TTC549 (cell line): ENCODE results near the gene ILKAP.

Source experiments
- FAIRE-seq: peaks from 2 replicates; lab custom pipeline; 2012; peaks lifted over from hg19 to GRCh38; lab: Jason Lieb, UNC

ILKAP gene

GRCh38 chr2:238237431-238238135 lies 34.1 kb upstream of the ILKAP start:
- no peak for FAIRE-seq

GRCh38 chr2:238236571-238236970 lies 33.1 kb upstream of the ILKAP start:
- FAIRE-seq = no peak

- FAIRE-seq = no peak
Measured at GRCh38 chr2:238235856-238236255, 32.4 kb upstream of the ILKAP start.

GRCh38 chr2:238235331-238235732 lies 31.8 kb upstream of the ILKAP start:
- FAIRE-seq = no peak

GRCh38 chr2:238233625-238234024 lies 30.1 kb upstream of the ILKAP start:
- FAIRE-seq = no peak

GRCh38 chr2:238231809-238232208 lies 28.3 kb upstream of the ILKAP start:
- no peak for FAIRE-seq

GRCh38 chr2:238231251-238231793 lies 27.8 kb upstream of the ILKAP start:
- FAIRE-seq = no peak

GRCh38 chr2:238230699-238231098 lies 27.2 kb upstream of the ILKAP start:
- no peak for FAIRE-seq

GRCh38 chr2:238228700-238229099 lies 25.2 kb upstream of the ILKAP start:
- no peak for FAIRE-seq

- no peak for FAIRE-seq
Measured at GRCh38 chr2:238227587-238228032, 24.1 kb upstream of the ILKAP start.

- FAIRE-seq = no peak
Measured at GRCh38 chr2:238226698-238227586, 23.4 kb upstream of the ILKAP start.

GRCh38 chr2:238225911-238226697 lies 22.6 kb upstream of the ILKAP start:
- no peak for FAIRE-seq

- FAIRE-seq = no peak
Measured at GRCh38 chr2:238225121-238225520, 21.6 kb upstream of the ILKAP start.

- no peak for FAIRE-seq
Measured at GRCh38 chr2:238224356-238225035, 21.0 kb upstream of the ILKAP start.

GRCh38 chr2:238220892-238221521 lies 17.5 kb upstream of the ILKAP start:
- no peak for FAIRE-seq

- FAIRE-seq = no peak
Measured at GRCh38 chr2:238220274-238220891, 16.9 kb upstream of the ILKAP start.

- no peak for FAIRE-seq
Measured at GRCh38 chr2:238216651-238217184, 13.2 kb upstream of the ILKAP start.

- FAIRE-seq = no peak
Measured at GRCh38 chr2:238207006-238207405, 3.5 kb upstream of the ILKAP start.

- no peak for FAIRE-seq
Measured at GRCh38 chr2:238203973-238204683, 633 bp upstream of the ILKAP start.
